Hepatocyte (in vitro differentiated cells): ENCODE measurements around the gene UNC5A. TPM values are rescaled to one million over a fixed set of nuclear protein-coding genes. Genes with fewer than 3 reads are reported as not detected.

Source experiments
- DNase-seq: peaks from one replicate; pipeline ENCODE4 v3.0.0-alpha.2; 2016; ENCODE audit warnings: low spot score
- H2AFZ ChIP-seq: fragments of 200-600 bp; sonication (generic); 2 replicates; pipeline ENCODE4 v1.6.0; 2016; ENCODE audit warnings: antibody characterized with exemption, mild to moderate bottlenecking
- H3K27ac ChIP-seq: fragments of 200-600 bp; sonication (generic); 2 replicates; pipeline ENCODE4 v1.5.1; 2016; ENCODE audit warnings: mild to moderate bottlenecking
- H3K27me3 ChIP-seq: fragments of 200-600 bp; sonication (generic); 2 replicates; pipeline ENCODE4 v1.6.1; 2016
- H3K36me3 ChIP-seq: fragments of 200-600 bp; sonication (generic); replicated peaks from 2 replicates; pipeline ENCODE4 v1.5.1; 2016; ENCODE audit warnings: low read depth; ENCODE audit not compliant: insufficient read depth
- H3K4me1 ChIP-seq: fragments of 200-600 bp; sonication (generic); 2 replicates; pipeline ENCODE4 v1.5.1; 2016; ENCODE audit warnings: mild to moderate bottlenecking, moderate library complexity; ENCODE audit not compliant: insufficient read depth
- H3K4me2 ChIP-seq: fragments of 200-600 bp; sonication (generic); 2 replicates; pipeline ENCODE4 v1.6.0; 2016
- H3K4me3 ChIP-seq: fragments of 200-600 bp; sonication (generic); 2 replicates; pipeline ENCODE4 v1.5.1; 2016; ENCODE audit warnings: mild to moderate bottlenecking
- H3K79me2 ChIP-seq: fragments of 200-600 bp; sonication (generic); 2 replicates; pipeline ENCODE4 v1.6.0; 2017; ENCODE audit warnings: mild to moderate bottlenecking
- H3K9me2 ChIP-seq: fragments of 200-600 bp; sonication (generic); replicated peaks from 2 replicates; pipeline ENCODE4 v1.6.0; 2017; ENCODE audit warnings: mild to moderate bottlenecking; ENCODE audit not compliant: insufficient read depth
- H3K9me3 ChIP-seq: fragments of 200-600 bp; sonication (generic); 2 replicates; pipeline ENCODE4 v1.5.1; 2016; ENCODE audit warnings: low read depth, mild to moderate bottlenecking
- H4K20me1 ChIP-seq: fragments of 200-600 bp; sonication (generic); 2 replicates; pipeline ENCODE4 v1.6.0; 2016; ENCODE audit warnings: mild to moderate bottlenecking; ENCODE audit not compliant: insufficient read depth, poor library complexity, severe bottlenecking
- EZH2 ChIP-seq: fragments of 200-600 bp; sonication (generic); IDR thresholded peaks from 2 replicates; pipeline ENCODE4 v1.6.1; 2016; ENCODE audit warnings: antibody characterized with exemption, mild to moderate bottlenecking, borderline replicate concordance
- EZH2phosphoT487 ChIP-seq: fragments of 200-600 bp; sonication (generic); IDR thresholded peaks from one replicate; pipeline ENCODE4 v1.6.1; 2018; ENCODE audit warnings: antibody characterized with exemption, mild to moderate bottlenecking, low read depth, moderate library complexity; ENCODE audit not compliant: unreplicated experiment, severe bottlenecking
- WGBS: methylation state at CpG from one replicate; pipeline ENCODE4 v1.1.6; 2016; ENCODE audit warnings: low lambda C conversion rate; ENCODE audit errors: missing lambda C conversion rate; 5-methylcytosine and 5-hydroxymethylcytosine counted together
- polyA plus RNA-seq: library from polyadenylated mRNA; unstranded; fragments of >200 nt; fragmentation: Nextera tagmentation; extraction: Ambion mirVana; gene quantifications from 2 replicates; pipeline ENCODE4 v1.2.1, GENCODE V29; 2016
- total RNA-seq: library from RNA; depleted of rRNA; stranded (reverse); fragments of >200 nt; gene quantifications from 2 replicates; pipeline ENCODE4 v1.2.3, GENCODE V29; 2014
- TF ChIP-seq, protein P1 (sequence below): fragments of 200-600 bp; sonication (generic); IDR thresholded peaks from 2 replicates; pipeline ENCODE4 v1.5.1; 2016; ENCODE audit warnings: antibody characterized with exemption, mild to moderate bottlenecking; ENCODE audit not compliant: poor library complexity

UNC5A gene
- total and polyA plus RNA-seq, 2 experiments from 2014 or later: 0.10 to 1.1 TPM

DNA sequence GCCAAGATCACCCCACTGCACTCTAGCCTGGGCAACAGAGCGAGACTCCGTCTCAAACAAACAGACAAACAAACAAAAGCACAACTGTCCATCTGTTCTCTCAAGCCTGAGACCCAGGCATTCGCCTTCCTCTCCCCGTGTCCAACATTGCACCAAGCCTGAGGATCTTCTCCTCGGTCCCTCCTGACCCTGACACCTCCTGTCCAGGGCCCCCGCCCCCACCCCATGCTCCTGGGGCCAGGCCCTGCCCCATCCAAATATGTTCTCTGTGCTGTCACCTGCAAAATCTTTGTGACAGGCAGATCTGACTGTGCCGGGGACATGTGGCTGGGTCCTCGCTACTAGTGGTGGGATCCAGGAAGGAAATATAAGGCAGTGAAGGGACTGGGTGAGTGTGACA is 33.4 kb upstream of the UNC5A start:
- Histone ChIP-seq H3K4me3 (no peak overlapping the region), H3K9me3 (no peaks in the 10 kb centered on the region), H3K79me2 (no peaks in the 10 kb centered on the region), H3K4me2 (no peak overlapping the region), H3K27ac (no peak overlapping the region), H3K4me1 (no peaks in the 10 kb centered on the region), H4K20me1 (no peaks in the 10 kb centered on the region), H3K9me2 (no peaks in the 10 kb centered on the region), H3K36me3 (no peaks in the 10 kb centered on the region), H3K27me3 (peaks cover 25% of the 10 kb centered on the region), H2AFZ (no peak overlapping the region)
- WGBS: 86% methylated on average over 6 of the region's 8 CpGs
- no peak for TF ChIP-seq EZH2phosphoT487
- TF ChIP-seq, protein P1, sequence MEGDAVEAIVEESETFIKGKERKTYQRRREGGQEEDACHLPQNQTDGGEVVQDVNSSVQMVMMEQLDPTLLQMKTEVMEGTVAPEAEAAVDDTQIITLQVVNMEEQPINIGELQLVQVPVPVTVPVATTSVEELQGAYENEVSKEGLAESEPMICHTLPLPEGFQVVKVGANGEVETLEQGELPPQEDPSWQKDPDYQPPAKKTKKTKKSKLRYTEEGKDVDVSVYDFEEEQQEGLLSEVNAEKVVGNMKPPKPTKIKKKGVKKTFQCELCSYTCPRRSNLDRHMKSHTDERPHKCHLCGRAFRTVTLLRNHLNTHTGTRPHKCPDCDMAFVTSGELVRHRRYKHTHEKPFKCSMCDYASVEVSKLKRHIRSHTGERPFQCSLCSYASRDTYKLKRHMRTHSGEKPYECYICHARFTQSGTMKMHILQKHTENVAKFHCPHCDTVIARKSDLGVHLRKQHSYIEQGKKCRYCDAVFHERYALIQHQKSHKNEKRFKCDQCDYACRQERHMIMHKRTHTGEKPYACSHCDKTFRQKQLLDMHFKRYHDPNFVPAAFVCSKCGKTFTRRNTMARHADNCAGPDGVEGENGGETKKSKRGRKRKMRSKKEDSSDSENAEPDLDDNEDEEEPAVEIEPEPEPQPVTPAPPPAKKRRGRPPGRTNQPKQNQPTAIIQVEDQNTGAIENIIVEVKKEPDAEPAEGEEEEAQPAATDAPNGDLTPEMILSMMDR: no peak
- TF ChIP-seq EZH2: no peak
- DNase-seq: no peak

DNA sequence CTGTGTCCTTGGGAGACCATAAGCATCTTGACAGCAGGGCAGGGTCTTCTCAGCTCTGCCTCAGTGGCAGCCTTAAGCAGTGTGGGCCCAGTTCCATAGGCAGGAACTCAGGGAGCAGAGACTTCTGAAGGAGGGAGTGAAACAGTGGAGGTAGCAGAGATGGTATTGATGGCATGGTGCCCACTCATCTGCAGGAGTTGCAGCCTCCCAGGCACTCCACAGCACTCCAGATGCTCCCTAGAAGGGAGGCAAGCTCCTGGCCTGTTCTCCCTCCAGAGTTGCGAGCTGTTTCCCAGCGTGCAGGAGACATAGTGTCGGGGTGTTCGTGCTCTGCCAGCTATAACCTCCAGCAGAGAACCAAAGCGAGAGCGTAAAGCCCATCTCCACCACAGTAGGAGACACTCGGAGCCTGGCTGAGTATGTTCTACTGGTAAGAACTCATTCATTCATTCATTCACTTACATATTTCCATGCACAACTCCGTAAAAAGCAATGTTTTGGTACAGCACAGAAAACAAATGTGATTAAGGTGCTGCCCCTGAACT is 31.4 kb upstream of the UNC5A start:
- Histone ChIP-seq H3K9me3 (no peaks in the 10 kb centered on the region), H3K4me1 (no peaks in the 10 kb centered on the region), H3K4me2 (no peak overlapping the region), H3K9me2 (no peaks in the 10 kb centered on the region), H2AFZ (no peak overlapping the region), H3K27me3 (peaks cover 25% of the 10 kb centered on the region), H3K79me2 (no peaks in the 10 kb centered on the region), H3K4me3 (no peak overlapping the region), H4K20me1 (no peaks in the 10 kb centered on the region), H3K36me3 (no peaks in the 10 kb centered on the region), H3K27ac (no peak overlapping the region)
- WGBS: 90% methylated on average over 8 of the region's 8 CpGs
- TF ChIP-seq EZH2 (no peak), EZH2phosphoT487 (no peak)
- TF ChIP-seq, protein P1: no peak
- DNase-seq: no peak

DNA sequence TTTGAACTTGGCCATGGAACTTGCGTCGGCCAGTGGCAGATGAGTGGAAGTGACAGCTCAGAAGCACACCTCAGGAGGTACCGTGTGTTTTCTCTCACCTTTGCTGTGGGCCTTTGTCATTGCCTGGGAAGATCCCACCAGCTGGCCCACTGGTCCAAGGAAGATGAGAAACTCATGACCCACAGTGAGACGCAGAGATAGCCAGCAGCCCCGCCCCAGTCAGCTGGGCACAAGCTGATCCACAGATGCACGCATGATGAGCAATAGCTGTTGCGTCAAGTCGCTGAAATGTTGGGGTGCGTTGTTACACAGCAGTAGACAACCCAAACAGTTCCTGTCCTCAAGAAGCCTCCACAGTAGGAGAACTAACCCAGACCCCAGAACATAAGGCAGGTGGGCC is 30.8 kb upstream of the UNC5A start:
- Histone ChIP-seq H3K36me3 (no peaks in the 10 kb centered on the region), H3K9me3 (no peaks in the 10 kb centered on the region), H3K4me2 (no peak overlapping the region), H4K20me1 (no peaks in the 10 kb centered on the region), H3K9me2 (no peaks in the 10 kb centered on the region), H3K79me2 (no peaks in the 10 kb centered on the region), H3K4me3 (no peak overlapping the region), H3K4me1 (no peaks in the 10 kb centered on the region), H3K27me3 (peaks cover 22% of the 10 kb centered on the region), H3K27ac (no peak overlapping the region), H2AFZ (no peak overlapping the region)
- DNase-seq: no peak
- TF ChIP-seq EZH2 (no peak), EZH2phosphoT487 (no peak)
- TF ChIP-seq, protein P1: no peak
- 92% methylated on average over 9 of the region's 9 CpGs for WGBS
